ENCODE data around the gene TMEM163.
A peak's percentile ranks its signal among the peaks of the same experiment; 100 is the strongest.

Gene TMEM163

GRCh38 chr2:134712299-134712698 is 6.5 kb downstream of the TMEM163 start:
- no peak for TF ChIP-seq MAX (IDR thresholded peaks at IDR 0.05; ENCODE audit: low read depth, low read length)
- TF ChIP-seq, protein P1, sequence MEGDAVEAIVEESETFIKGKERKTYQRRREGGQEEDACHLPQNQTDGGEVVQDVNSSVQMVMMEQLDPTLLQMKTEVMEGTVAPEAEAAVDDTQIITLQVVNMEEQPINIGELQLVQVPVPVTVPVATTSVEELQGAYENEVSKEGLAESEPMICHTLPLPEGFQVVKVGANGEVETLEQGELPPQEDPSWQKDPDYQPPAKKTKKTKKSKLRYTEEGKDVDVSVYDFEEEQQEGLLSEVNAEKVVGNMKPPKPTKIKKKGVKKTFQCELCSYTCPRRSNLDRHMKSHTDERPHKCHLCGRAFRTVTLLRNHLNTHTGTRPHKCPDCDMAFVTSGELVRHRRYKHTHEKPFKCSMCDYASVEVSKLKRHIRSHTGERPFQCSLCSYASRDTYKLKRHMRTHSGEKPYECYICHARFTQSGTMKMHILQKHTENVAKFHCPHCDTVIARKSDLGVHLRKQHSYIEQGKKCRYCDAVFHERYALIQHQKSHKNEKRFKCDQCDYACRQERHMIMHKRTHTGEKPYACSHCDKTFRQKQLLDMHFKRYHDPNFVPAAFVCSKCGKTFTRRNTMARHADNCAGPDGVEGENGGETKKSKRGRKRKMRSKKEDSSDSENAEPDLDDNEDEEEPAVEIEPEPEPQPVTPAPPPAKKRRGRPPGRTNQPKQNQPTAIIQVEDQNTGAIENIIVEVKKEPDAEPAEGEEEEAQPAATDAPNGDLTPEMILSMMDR (IDR thresholded peaks at IDR 0.05; ENCODE audit: low read depth, low read length): no peak
- TF ChIP-seq MYC (IDR thresholded peaks at IDR 0.05; ENCODE audit: low read depth, low read length): no peak
- TF ChIP-seq POLR2A (IDR thresholded peaks at IDR 0.05; ENCODE audit: extremely low read depth, insufficient read length): no peak
- no peak overlapping the region for H3K4me3 ChIP-seq (ENCODE audit: low read depth, low read length)
- DNase-seq (ENCODE audit: low read depth): no peak

- DNase-seq (ENCODE audit: low read depth): no peak
- TF ChIP-seq, protein P1 (IDR thresholded peaks at IDR 0.05; ENCODE audit: low read depth, low read length): no peak
- TF ChIP-seq POLR2A (IDR thresholded peaks at IDR 0.05; ENCODE audit: extremely low read depth, insufficient read length): no peak
- TF ChIP-seq MAX (IDR thresholded peaks at IDR 0.05; ENCODE audit: low read depth, low read length): no peak
- TF ChIP-seq MYC (IDR thresholded peaks at IDR 0.05; ENCODE audit: low read depth, low read length): no peak
- no peak overlapping the region for H3K4me3 ChIP-seq (ENCODE audit: low read depth, low read length)
These were observed 7.1 kb downstream of the TMEM163 start for GRCh38 chr2:134711692-134712091.

GRCh38 chr2:134707330-134707676 is 11.5 kb downstream of the TMEM163 start:
- H3K4me3 ChIP-seq (ENCODE audit: low read depth, low read length): no peak overlapping the region
- TF ChIP-seq MYC (IDR thresholded peaks at IDR 0.05; ENCODE audit: low read depth, low read length): no peak
- TF ChIP-seq MAX (IDR thresholded peaks at IDR 0.05; ENCODE audit: low read depth, low read length): no peak
- TF ChIP-seq, protein P1 (IDR thresholded peaks at IDR 0.05; ENCODE audit: low read depth, low read length): no peak
- no peak for TF ChIP-seq POLR2A (IDR thresholded peaks at IDR 0.05; ENCODE audit: extremely low read depth, insufficient read length)
- no peak for DNase-seq (ENCODE audit: low read depth)

DNA sequence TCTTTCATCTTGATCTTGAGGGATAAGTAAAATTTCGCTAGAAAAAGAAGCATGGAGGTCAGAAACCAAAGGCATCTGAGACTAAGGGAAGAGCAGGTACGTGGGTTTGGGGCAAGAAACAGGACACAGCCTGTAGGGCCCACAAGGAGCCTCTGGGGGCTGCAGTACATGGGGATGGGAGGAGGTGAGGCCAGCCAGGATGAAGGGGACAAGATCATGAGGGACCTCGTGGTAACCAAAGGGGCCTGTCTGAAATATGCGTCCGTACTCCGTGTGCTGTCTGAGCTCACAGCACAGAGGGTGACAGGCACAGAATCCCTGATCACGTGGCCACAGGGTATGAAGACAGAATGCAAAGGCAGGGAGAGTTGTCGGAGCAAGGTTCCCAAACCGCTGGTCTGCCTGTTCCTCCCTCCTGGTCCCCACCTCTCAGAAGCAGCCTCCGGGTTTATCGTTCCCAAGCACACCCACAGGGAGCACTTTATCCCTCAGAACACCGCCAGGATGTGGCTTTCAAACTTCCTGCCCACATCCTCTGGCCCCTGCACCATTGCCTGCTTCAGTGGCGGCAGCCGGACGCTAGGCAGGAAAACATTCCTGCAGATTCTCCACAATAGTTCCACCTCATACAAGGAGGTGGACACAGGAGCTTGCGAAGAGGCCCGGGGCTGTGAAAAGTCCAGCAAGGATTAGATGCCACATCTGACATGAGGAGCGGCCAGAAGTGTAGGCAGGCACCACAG is 12.0 kb downstream of the TMEM163 start:
- TF ChIP-seq MAX (IDR thresholded peaks at IDR 0.05; ENCODE audit: low read depth, low read length): peak; percentile 60; the same call in 1 of the 2 replicates
- TF ChIP-seq, protein P1 (IDR thresholded peaks at IDR 0.05; ENCODE audit: low read depth, low read length): no peak
- H3K4me3 ChIP-seq (ENCODE audit: low read depth, low read length): no peak overlapping the region
- peak; percentile 36 for DNase-seq (ENCODE audit: low read depth)

DNA sequence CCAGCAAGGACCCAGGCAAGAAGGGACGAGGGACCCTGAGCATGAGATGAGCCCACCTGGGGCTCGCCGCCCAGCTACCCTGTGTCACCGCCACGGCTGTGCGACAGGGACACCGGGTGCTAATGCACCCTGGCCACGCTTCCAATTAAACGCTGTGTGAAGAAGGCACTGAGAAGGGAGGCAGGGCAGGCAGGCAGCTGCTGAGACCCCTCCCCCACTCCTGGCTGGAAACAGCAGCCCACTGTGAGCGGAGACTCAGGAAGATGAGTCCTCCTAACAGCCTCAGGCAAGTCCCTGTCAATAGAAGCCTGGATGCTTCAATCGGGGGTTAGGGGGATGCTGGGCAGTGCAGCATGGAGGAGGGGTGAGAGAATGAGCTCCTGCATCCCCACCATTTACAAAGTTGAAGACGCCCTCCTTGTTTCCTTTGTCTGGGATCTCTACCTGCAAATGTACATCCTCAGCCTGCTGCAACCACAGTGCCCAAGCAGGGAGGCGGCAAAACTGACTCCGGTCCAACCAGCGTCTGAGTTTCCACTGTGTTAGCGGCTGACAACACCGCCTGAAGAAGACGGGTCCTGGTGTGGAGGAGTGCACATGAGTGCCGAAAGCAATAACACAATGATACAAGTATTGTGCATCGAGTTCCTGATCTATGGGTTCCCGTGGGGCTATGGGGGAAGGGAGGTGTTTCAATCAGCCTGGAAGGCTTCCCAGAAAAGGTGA is 12.8 kb downstream of the TMEM163 start:
- no peak for TF ChIP-seq MAX (IDR thresholded peaks at IDR 0.05; ENCODE audit: low read depth, low read length)
- no peak for TF ChIP-seq POLR2A (IDR thresholded peaks at IDR 0.05; ENCODE audit: extremely low read depth, insufficient read length)
- TF ChIP-seq MYC (IDR thresholded peaks at IDR 0.05; ENCODE audit: low read depth, low read length): no peak
- TF ChIP-seq, protein P1 (IDR thresholded peaks at IDR 0.05; ENCODE audit: low read depth, low read length): no peak
- no peak overlapping the region for H3K4me3 ChIP-seq (ENCODE audit: low read depth, low read length)
- no peak for DNase-seq (ENCODE audit: low read depth)

All from NB4 (cell line).